HepG2 (cell line): ENCODE results near the gene METTL21C. TPM values are rescaled to one million over a fixed set of nuclear protein-coding genes. Genes with fewer than 3 reads are reported as not detected.

Experiments
- ATAC-seq: fragments of 200-7000 bp; cut with Tn5 transposase; 3 replicates; pipeline ENCODE4 v1.9.1; 2020; ENCODE audit warnings: mild to moderate bottlenecking, moderate library complexity
- BruUV-seq: library from RNA; stranded (reverse); fragments of 400-500 nt; replicated peaks from 2 replicates; lab custom pipeline; 2021; lab: Mats Ljungman, UMichigan
- CTCF ChIA-PET: fragments of 300-600 bp; formaldehyde crosslinking; extraction: SDS; loops from one replicate; lab custom pipeline; 2021; ENCODE audit warnings: low total read pairs, inconsistent platforms, low intra/inter-chr PET ratio; lab: Yijun Ruan, JAX
- POLR2A ChIA-PET: fragments of 350-600 bp; sonication (Branson Sonifier 250); formaldehyde crosslinking; loops from one replicate; lab custom pipeline; 2020; ENCODE audit warnings: antibody characterized with exemption, inconsistent platforms; lab: Yijun Ruan, JAX
- DNase-seq: peaks from one replicate; pipeline ENCODE4 v3.0.0-alpha.2; 2015; ENCODE audit warnings: low spot score
- FAIRE-seq: peaks from 3 replicates; lab custom pipeline; 2011; peaks lifted over from hg19 to GRCh38; lab: Jason Lieb, UNC
- H2AFZ ChIP-seq: one replicate; pipeline ENCODE4 v1.6.1; 2011; ENCODE audit warnings: low read length, inconsistent platforms
- H3K27ac ChIP-seq: fragments of 300-600 bp; 3 replicates; pipeline ENCODE4 v1.8.0; 2011; ENCODE audit warnings: mixed run types, mild to moderate bottlenecking, mixed read lengths, low read length, inconsistent platforms; ENCODE audit not compliant: insufficient read depth; ENCODE audit errors: extremely low read length
- H3K27me3 ChIP-seq, 2 experiments: fragments of 200-600 bp in 1 of 2; 2 replicates in 1 of 2; 3 replicates in 1 of 2; pipeline versions ENCODE4 v1.6.0 to v1.8.0; 2011; ENCODE audit warnings: low read length in 2 of 2, mild to moderate bottlenecking in 2 of 2, moderate library complexity in 2 of 2, inconsistent platforms in 1 of 2; ENCODE audit not compliant: insufficient read depth in 2 of 2, control insufficient read depth in 1 of 2
- H3K36me3 ChIP-seq, 2 experiments: fragments of 200-600 bp in 1 of 2; replicated peaks in 1 of 2; 2 replicates in 1 of 2; 3 replicates in 1 of 2; pipeline versions ENCODE4 v1.5.1 to v1.8.0; 2011; ENCODE audit warnings: low read length in 2 of 2, inconsistent platforms in 1 of 2; ENCODE audit not compliant: insufficient read depth in 2 of 2, control insufficient read depth in 1 of 2
- H3K4me1 ChIP-seq: 2 replicates; pipeline ENCODE4 v1.5.1; 2012; ENCODE audit warnings: low read length, inconsistent platforms; ENCODE audit not compliant: insufficient read depth
- H3K4me2 ChIP-seq: 2 replicates; pipeline ENCODE4 v1.6.0; 2011; ENCODE audit warnings: low read depth, low read length, inconsistent platforms
- H3K4me3 ChIP-seq, 3 experiments: fragments of 200-600 bp in 1 of 3; sonication (generic), shearing (Covaris generic) in 1 of 3; replicated peaks in 1 of 3; 2 replicates each; pipeline ENCODE4 v1.5.1; 2011 to 2016; ENCODE audit warnings: low read length in 3 of 3, inconsistent platforms in 2 of 3, low read depth in 2 of 3, mild to moderate bottlenecking in 2 of 3, control low read depth in 1 of 3, mixed read lengths in 1 of 3; ENCODE audit not compliant: insufficient read depth in 1 of 3
- H3K79me2 ChIP-seq: one replicate; pipeline ENCODE4 v1.6.1; 2011; ENCODE audit warnings: low read length, inconsistent platforms; ENCODE audit not compliant: insufficient read depth
- H3K9ac ChIP-seq: 2 replicates; pipeline ENCODE4 v1.6.0; 2011; ENCODE audit warnings: mild to moderate bottlenecking, low read depth, low read length, inconsistent platforms; ENCODE audit not compliant: insufficient read depth
- H3K9me3 ChIP-seq: 2 replicates; pipeline ENCODE4 v1.5.1; 2012; ENCODE audit warnings: mild to moderate bottlenecking, low read length
- H4K20me1 ChIP-seq: 2 replicates; pipeline ENCODE4 v1.6.0; 2011; ENCODE audit warnings: inconsistent platforms, mild to moderate bottlenecking, low read length, moderate library complexity; ENCODE audit not compliant: insufficient read depth
- KLF12 ChIP-seq: sonication (generic); formaldehyde crosslinking; IDR thresholded peaks from 2 replicates; pipeline ENCODE4 v1.4.0; 2020; ENCODE audit warnings: missing genetic modification reagents, borderline replicate concordance
- KLF15 ChIP-seq: sonication (generic); formaldehyde crosslinking; IDR thresholded peaks from 2 replicates; pipeline ENCODE4 v1.8.1; 2023; ENCODE audit warnings: borderline replicate concordance, mild to moderate bottlenecking, inconsistent platforms, missing genetic modification reagents, mixed read lengths
- PAF1 ChIP-seq: IDR thresholded peaks from 2 replicates; pipeline ENCODE4 v1.6.1; 2016; ENCODE audit warnings: missing genetic modification reagents, missing compliant biosample characterization
- SRF ChIP-seq: IDR thresholded peaks from 2 replicates; pipeline ENCODE4 v1.6.1; 2011; ENCODE audit warnings: mild to moderate bottlenecking, low read depth, low read length, moderate library complexity
- TBL1XR1 ChIP-seq: fragments of 150-350 bp; IDR thresholded peaks from 2 replicates; pipeline ENCODE4 v1.6.1; 2014; ENCODE audit warnings: borderline replicate concordance, low read length; ENCODE audit not compliant: partially characterized antibody
- ZFP36L2 ChIP-seq: sonication (generic); formaldehyde crosslinking; IDR thresholded peaks from 2 replicates; pipeline ENCODE4 v1.4.0; 2020; ENCODE audit warnings: missing genetic modification reagents
- WGBS: methylation state at CpG from one replicate; pipeline ENCODE4 v1.1.6; 2017; ENCODE audit warnings: low lambda C conversion rate; 5-methylcytosine and 5-hydroxymethylcytosine counted together
- in situ Hi-C: cut with HindIII; loops from 2 replicates; pipeline ENCODE4 v1.10.0; 2017; ENCODE audit warnings: low pct_unique_long_range_greater_than_20kb; ENCODE audit not compliant: extremely low pct_ligation_motif_present
- intact Hi-C: fragments of 100-400 bp; cut with micrococcal nuclease; formaldehyde crosslinking; loops from one replicate; pipeline ENCODE4 v1.10.0; 2022; ENCODE audit not compliant: unreplicated experiment
- polyA plus RNA-seq, 8 experiments: library from polyadenylated mRNA; depleted of rRNA in 3 of 8; stranded (reverse) in 7 of 8; unstranded in 1 of 8; fragments of >200 nt; fragmentation: Illumina TruSeq in 4 of 8; extraction: Trizol in 4 of 8; gene quantifications; 2 replicates each; pipeline versions ENCODE4 v1.2.1 to v1.2.3, GENCODE V29; 2011 to 2016; ENCODE audit warnings: low read depth in 4 of 8, missing spikeins in 1 of 8, mixed read lengths in 1 of 8; ENCODE audit not compliant: insufficient read depth in 1 of 8
- total RNA-seq, 5 experiments: library from RNA; depleted of rRNA; stranded (reverse); fragments of >200 nt; fragmentation: Illumina TruSeq; extraction: Trizol; gene quantifications; 2 replicates each; pipeline ENCODE4 v1.2.3, GENCODE V29; 2016; ENCODE audit warnings: low read depth in 1 of 5
- TF ChIP-seq, protein P1 (sequence below): IDR thresholded peaks from 2 replicates; pipeline ENCODE4 v1.6.1; 2016; ENCODE audit warnings: missing biosample characterization, missing genetic modification reagents, low read depth

METTL21C gene
- total and polyA plus RNA-seq, 2 of the 13 experiments (the other 11 are each of a cell fraction or from before 2014, with no cell fraction given) = not detected

DNA sequence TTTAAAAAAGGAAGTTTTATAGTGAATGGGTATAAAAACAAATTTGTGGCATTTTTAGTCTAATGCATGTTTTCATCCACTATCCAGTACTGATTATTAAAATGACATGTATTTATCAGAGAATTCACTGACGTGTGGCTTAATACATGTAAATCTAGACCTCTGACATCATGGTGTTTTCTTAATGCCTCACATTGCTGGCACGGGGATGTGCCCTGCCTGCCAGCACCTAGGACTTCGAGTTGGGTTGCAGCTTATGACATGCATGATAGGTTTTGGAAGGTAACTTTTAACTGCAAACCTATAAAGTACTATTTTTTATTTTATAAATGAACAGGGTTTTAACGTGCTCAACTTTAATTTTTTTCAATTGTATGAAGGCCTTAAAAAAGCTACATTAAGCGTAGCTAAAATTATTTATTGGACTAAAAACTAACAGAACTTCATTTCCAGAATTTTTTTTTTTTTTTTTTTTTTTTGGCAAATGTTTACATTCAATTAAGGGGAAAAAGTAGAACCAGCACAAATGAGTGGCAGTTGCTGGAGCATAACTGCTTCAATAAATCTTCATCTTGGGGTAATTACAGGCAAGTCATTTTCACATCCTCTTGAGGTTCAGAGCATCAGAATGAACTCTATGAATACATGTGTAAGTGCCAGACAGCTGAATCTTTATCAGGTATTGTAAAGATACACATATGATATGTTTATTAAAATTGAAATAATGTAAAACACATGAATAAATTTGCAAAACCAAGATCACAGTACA lies 16.3 kb downstream of the METTL21C start:
- ChIA-PET CTCF (no interaction called here), POLR2A (no interaction called here)
- H3K27ac ChIP-seq = no peak overlapping the region
- H3K4me2 ChIP-seq = no peak overlapping the region
- WGBS = 92% methylated on average over 5 of the region's 5 CpGs
- H3K9ac ChIP-seq = no peak overlapping the region
- no TSS peak for BruUV-seq
- H2AFZ ChIP-seq = no peak overlapping the region
- H3K79me2 ChIP-seq = no peaks in the 10 kb centered on the region
- no peaks in the 10 kb centered on the region for H3K27me3 ChIP-seq
- no peak for DNase-seq
- no peaks in the 10 kb centered on the region for H3K9me3 ChIP-seq
- in situ Hi-C loops = no loop called here
- H3K4me3 ChIP-seq = no peak overlapping the region
- H3K4me1 ChIP-seq = no peaks in the 10 kb centered on the region
- FAIRE-seq = no peak
- no peak for ATAC-seq
- H4K20me1 ChIP-seq = no peaks in the 10 kb centered on the region
- peaks cover 2 to 33% of the 10 kb centered on the region in 2 experiments; a peak in 3 of 5 replicates for H3K36me3 ChIP-seq
- TF ChIP-seq, protein P1, sequence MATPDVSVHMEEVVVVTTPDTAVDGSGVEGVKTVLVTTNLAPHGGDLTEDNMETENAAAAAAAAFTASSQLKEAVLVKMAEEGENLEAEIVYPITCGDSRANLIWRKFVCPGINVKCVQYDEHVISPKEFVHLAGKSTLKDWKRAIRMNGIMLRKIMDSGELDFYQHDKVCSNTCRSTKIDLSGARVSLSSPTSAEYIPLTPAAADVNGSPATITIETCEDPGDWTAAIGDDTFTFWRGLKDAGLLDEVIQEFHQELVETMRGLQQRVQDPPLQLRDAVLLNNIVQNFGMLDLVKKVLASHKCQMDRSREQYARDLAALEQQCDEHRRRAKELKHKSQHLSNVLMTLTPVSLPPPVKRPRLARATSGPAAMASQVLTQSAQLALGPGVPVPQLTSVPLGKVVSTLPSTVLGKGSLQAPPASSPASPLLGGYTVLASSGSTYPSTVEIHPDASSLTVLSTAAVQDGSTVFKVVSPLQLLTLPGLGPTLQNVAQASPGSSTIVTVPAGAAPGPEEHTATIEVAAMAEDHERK = no peak
- TF ChIP-seq PAF1 (CRISPR knock-in tag) = no peak
- TF ChIP-seq KLF12 (CRISPR knock-in tag) = no peak
- TF ChIP-seq KLF15 = no peak
- no peak for TF ChIP-seq SRF
- no peak for TF ChIP-seq TBL1XR1
- TF ChIP-seq ZFP36L2 (CRISPR knock-in tag) = no peak
- intact Hi-C loops = no loop called here
